Stimulated activated CD4-positive, alpha-beta T cell treated with anti-CD3 and anti-CD28 coated beads, Interleukin-1b, Interleukin-23, amount 100 ng/mL, for 1 hour (primary cell): ENCODE measurements around the gene B3GALT6.

Experiments
- DNase-seq, 2 donors: peaks; one replicate each; pipeline ENCODE4 v3.0.0-alpha.2; 2020; ENCODE audit warnings: low read depth in 2 of 2

B3GALT6 gene

GRCh38 chr1:1262758-1263157 is 30.7 kb downstream of the B3GALT6 start:
- no peak for DNase-seq

- no peak for DNase-seq
Observed at GRCh38 chr1:1264026-1264425, 32.0 kb downstream of the B3GALT6 start.

GRCh38 chr1:1264868-1265272 is 32.8 kb downstream of the B3GALT6 start:
- no peak for DNase-seq

DNA sequence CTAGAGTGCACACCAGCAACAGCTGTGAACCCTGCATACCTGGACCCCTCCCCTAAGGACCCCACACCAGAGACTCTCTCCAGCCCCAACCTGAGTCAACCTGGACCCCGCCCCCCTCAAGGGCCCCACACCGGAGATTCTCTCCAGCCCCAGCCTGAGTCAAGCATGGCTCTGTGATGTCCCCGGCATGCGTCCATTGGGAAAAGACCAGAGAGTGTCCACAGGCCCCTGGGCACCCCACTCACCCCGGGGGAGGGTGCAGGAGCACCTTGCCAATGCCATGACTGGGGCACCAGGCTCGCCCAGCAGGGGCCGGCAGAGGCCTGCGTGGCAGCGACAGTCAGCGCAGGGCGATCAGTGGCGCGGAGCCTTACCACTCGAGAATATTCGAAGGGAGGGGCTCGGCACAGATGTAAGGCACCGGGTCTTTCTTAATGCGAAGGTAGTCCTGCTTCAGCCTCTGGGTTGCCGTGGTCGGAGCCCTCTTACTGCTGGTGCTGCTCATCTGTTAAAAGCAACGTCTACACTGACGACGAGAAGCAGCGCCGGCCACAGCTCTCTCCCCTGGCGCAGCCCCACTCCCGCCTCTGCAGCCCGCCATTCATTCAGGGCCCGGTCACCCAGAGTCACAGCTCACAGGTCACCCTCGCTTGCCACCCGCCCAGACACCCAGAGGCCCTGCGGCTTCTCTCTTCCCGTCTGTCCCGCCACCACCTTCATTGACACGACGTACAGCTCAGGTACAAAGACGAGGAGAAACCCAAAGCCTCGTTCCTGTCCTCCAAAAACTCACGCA is 35.6 kb downstream of the B3GALT6 start:
- no peak for DNase-seq

GRCh38 chr1:1268284-1268682 is 36.2 kb downstream of the B3GALT6 start:
- DNase-seq: no peak

GRCh38 chr1:1270813-1271212 is 38.8 kb downstream of the B3GALT6 start:
- no peak for DNase-seq

DNA sequence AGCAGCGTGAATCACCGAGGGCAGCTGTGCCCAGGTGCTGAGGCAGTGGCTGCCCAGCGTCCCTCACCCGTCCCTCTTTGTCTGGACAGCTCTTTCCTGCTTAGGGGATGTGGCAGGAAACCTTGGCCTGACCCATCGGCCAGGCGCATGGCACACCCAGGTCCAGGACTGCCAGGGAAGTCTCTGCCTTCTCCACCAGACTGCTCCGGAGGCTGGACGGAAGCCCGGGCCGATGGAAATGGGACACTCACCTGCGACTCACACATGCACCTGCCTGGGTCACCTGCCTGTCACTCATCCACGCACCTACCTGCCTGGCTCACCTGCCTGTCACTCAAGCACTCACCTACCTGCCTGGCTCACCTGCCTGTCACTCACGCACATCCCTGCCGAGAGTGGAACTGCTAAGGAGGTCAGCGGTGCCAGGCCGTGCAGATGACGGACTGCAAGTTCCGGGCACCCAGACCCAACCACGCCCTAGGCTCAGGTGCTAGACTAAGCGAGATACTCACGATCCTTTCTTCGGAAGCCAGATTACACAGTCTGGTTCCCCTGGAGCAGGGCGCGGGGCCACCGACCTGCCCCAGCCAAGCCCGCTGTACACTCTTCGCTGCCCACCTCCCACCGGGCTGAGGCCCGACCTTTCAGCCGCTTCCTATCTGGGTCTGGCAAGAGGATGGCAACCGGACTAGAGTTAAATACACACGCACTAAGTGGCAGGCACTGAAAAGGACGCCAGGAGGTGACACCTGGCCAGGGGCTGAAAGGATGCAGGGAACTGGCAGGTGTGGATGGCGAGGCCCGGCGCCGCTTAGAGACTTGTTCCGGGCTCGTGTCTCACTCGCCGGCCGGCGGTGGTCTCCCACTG is 40.5 kb downstream of the B3GALT6 start:
- no peak for DNase-seq

DNA sequence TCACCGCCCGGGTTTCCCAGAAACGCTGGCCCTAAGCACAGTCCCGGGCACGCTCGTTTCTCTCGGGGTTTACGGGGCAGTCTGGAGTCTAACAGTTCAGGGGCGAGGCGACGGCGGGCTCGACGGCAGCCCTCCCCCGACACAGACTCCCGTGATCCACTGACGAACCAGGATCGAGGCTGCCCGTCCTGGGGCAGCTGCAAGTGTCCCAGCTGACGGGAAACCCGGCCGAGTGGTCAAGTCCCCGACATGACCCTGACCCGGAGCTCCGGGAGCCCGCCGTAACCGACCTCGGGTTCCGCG is 41.1 kb downstream of the B3GALT6 start:
- no peak for DNase-seq

- peak; percentile 86 for DNase-seq
Observed at GRCh38 chr1:1273512-1274298, 41.7 kb downstream of the B3GALT6 start, which contains the start of gene UBE2J2. UBE2J2 (minus strand) TSS chr1:1273854; CDS start chr1:1267992, 5,862 bp downstream.

DNA sequence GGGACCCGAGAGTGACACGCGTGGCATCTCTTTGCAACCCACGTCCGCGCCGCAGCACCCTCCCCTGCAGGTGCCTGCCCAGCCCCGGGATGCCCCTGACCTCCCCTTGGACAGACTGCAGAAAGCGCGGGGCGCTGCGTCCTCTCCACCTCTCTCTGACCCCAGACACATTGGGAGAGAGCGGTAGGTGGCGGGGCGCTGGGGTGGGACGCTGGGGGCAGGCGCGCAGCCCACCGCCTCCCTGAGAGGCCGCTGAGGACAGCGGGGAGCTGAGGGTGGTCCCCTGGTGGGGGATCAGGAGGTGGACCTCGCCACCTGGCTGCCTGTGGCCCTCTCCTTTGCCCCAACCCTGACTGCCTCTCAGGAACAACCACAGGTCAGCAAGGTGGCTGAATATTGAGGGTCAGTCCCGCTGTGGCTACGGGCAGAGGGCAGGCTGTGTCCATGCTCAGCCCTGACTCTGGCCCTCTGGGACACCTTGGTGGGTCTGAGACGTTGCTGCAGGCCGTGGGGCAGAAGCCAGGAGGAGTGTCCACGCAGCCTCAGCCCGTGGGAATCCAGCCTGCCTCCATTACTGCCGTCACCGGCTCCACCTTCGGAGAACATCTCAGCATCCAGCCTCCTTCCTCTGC is 42.4 kb downstream of the B3GALT6 start:
- no peak for DNase-seq

DNA sequence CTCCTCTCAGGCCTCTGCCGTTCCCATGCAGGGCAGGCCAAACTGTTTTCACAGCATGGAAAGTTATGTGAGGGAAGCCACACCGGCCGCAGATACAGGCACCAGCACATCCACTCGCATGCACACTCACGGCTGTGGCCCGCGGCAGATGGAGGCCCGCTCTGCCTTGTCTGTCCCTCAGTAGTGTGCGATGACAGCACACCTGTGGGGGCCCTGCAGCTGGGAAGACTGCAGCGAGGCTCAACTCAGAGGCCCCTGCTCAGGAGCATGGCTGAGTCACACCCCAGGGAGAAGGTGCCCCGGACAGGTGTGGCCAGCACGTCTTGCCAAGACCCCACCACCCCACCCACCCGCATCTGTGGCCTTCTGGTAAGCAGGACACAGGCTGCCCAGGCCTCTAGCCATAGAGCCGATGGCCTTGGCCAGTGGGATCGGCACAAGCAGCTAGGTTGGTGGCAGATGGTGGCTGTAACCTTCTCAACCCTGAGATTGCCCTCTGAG is 42.9 kb downstream of the B3GALT6 start:
- DNase-seq: no peak

DNA sequence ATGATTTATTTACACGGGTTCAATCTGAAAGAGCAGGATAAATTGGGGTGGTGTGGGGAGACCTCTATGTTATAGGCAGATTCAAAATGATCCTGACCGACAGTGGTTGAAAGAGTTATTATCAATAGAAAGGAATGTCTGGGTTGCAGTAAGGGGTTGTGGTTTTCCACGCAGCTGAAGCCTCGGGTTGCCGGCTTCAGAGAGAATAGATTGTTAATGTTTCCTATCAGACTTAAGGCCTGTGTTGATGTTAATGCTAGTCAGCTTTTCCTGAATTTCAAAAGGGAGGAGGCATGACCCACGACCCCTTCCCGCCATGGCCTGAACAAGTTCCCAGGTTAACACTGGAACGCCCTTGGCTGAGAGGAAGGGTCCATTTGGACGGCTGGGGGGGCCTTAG is 43.8 kb downstream of the B3GALT6 start:
- no peak for DNase-seq

GRCh38 chr1:1278620-1279019 is 46.6 kb downstream of the B3GALT6 start:
- no peak for DNase-seq

- DNase-seq: no peak
Observed at GRCh38 chr1:1279028-1279427, 47.0 kb downstream of the B3GALT6 start.

DNA sequence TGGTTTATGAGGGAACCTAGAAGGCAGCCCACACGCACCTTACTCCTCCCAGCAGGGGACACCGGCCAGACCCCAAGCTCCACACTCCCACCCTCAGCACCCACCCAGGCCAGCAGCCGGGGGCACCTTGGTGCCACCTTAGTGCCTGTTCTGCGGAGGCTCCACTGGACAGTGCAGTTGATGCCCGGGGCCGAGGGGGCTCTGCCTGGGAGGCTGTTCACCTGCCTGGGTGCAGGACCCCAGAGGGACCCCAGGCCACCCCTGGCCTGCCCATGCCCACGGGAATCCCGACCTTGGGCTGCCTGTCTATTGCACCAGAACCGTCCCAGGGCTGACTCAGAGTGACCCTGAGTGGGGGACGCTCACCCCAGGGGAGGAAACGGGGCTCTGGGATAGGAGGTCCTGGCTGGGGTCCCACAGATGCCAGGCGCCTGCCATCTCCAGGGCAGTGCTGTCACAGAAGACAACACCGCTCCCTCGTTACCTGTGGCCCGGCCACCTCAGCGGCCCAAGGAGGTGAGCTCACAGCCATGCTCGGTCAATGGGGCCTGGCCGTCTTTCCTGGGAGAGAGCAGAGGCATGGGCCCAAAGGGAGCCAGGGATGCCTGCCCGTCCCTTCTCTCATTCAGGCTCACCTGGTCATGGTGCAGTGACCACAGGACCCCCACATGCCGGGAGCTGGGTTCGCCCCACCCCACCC is 48.9 kb downstream of the B3GALT6 start:
- no peak for DNase-seq

DNA sequence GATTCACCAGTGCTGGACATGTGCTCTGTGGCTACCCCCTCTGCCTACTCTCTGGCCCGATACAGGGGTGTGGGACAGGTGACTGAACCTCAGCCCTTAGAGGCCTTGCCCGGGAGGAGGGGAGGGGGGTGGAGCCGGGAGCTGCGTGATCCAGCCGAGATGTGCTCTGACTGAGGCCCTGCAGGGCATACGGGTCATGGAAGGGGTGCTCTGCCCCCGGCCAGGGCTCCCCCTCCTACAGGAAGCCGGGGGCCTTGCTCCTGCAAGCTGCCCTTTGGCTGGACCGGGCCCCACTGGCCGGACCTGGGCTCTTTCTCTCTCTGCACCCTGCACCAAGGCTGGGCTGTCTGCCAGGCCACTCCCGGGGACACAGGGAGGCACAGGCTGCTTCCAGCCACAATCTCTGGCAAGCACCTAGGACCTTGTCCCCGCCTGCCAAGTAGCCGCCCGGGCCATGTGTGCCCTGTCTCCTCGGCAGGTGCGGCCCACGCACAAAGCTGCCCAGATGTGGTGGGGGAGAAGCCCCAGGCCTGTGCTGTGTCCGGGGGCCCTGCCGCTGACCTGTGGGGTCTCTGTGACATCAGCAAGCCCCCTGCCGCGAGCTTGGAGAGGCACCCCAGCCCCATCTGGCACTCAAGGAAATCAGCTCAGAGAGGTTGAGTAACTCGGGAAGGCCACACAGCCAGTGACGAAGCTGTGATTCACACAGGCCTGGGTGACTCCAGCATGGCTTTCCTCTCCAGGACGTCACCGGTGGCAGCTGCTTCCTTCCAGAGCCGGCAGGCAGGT is 49.7 kb downstream of the B3GALT6 start:
- DNase-seq: no peak

GRCh38 chr1:1282998-1283397 is 51.0 kb downstream of the B3GALT6 start:
- DNase-seq: no peak

- DNase-seq: no peak
Observed at GRCh38 chr1:1283821-1284220, 51.8 kb downstream of the B3GALT6 start.
